ENCODE results near the gene IMMP2L.
"Not testable (repeated sequence)": the region's sequence is repeated elsewhere in the genome, so short reads cannot be mapped to it uniquely, and the experiment has no call there.

The IMMP2L gene

GRCh38 chr7:110660637-110661036 is 901.7 kb downstream of the IMMP2L start:
- DNase-seq = not testable (repeated sequence)

GRCh38 chr7:110650328-110650727 is 912.0 kb downstream of the IMMP2L start:
- DNase-seq = no peak

GRCh38 chr7:110647266-110647665 is 915.0 kb downstream of the IMMP2L start:
- peak; percentile 29 for DNase-seq

- DNase-seq = no peak
Measured at GRCh38 chr7:110646804-110647203, 915.5 kb downstream of the IMMP2L start.

- no peak for DNase-seq
Measured at GRCh38 chr7:110645616-110646015, 916.7 kb downstream of the IMMP2L start.

GRCh38 chr7:110645060-110645459 is 917.2 kb downstream of the IMMP2L start:
- DNase-seq = no peak

GRCh38 chr7:110637252-110637651 is 925.0 kb downstream of the IMMP2L start:
- no peak for DNase-seq

- DNase-seq = no peak
Measured at GRCh38 chr7:110633313-110633712, 929.0 kb downstream of the IMMP2L start.

- DNase-seq = no peak
Measured at GRCh38 chr7:110626414-110626813, 935.9 kb downstream of the IMMP2L start.

GRCh38 chr7:110625294-110625693 is 937.0 kb downstream of the IMMP2L start:
- DNase-seq = no peak

- no peak for DNase-seq
Measured at GRCh38 chr7:110623436-110623835, 938.9 kb downstream of the IMMP2L start.

GRCh38 chr7:110621289-110621688 is 941.0 kb downstream of the IMMP2L start:
- no peak for DNase-seq

- DNase-seq = no peak
Measured at GRCh38 chr7:110620110-110620735, 942.1 kb downstream of the IMMP2L start.

Data from NCI-H1694 treated with DMSO at 0.1 percent for 48 hours (cell line).